ENCODE results near the gene SLC6A11. TPM values are rescaled to one million over a fixed set of nuclear protein-coding genes. Genes with fewer than 3 reads are reported as not detected.

Gene SLC6A11
- total RNA-seq, 1 donor: not detected

DNA sequence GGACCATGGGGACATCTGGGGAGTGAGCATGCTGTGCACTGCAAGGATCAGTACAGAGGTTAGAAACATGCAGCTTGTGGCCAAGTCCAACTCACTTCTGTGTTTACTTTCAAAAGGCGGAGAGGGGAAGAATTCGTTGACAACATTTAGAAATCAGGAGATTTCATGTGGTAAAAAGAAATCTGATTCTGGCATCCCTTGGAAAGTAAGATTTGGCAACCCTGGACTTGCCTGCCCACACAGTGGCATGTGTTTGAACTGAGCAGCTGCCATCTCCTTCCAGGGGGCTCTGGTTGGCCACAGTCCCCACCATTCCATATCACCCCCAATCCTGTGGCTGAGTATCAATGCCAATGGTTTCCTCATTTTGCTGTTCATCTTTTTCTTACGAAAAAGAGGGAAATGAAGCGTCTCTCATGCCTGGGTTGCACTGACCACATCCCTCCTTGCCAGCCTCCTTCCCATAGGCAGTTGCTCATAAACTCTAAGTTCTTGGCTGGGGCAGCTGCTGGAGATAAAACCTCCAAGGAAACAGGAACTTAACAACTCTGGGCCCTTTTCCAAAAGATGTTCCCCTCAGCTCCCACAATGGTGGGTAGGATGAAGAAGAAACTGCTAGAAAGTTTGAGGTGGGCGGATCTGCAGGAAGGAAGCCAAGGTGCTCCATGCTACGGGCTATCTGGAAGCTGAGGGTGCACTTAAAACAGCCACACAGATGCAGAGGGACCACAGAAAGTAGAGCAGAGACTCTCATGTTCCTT lies 29.2 kb downstream of the SLC6A11 start:
- TF ChIP-seq, protein P1, sequence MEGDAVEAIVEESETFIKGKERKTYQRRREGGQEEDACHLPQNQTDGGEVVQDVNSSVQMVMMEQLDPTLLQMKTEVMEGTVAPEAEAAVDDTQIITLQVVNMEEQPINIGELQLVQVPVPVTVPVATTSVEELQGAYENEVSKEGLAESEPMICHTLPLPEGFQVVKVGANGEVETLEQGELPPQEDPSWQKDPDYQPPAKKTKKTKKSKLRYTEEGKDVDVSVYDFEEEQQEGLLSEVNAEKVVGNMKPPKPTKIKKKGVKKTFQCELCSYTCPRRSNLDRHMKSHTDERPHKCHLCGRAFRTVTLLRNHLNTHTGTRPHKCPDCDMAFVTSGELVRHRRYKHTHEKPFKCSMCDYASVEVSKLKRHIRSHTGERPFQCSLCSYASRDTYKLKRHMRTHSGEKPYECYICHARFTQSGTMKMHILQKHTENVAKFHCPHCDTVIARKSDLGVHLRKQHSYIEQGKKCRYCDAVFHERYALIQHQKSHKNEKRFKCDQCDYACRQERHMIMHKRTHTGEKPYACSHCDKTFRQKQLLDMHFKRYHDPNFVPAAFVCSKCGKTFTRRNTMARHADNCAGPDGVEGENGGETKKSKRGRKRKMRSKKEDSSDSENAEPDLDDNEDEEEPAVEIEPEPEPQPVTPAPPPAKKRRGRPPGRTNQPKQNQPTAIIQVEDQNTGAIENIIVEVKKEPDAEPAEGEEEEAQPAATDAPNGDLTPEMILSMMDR (IDR thresholded peaks at IDR 0.05; ENCODE audit: insufficient read depth, low read depth, low read length): no peak

DNA sequence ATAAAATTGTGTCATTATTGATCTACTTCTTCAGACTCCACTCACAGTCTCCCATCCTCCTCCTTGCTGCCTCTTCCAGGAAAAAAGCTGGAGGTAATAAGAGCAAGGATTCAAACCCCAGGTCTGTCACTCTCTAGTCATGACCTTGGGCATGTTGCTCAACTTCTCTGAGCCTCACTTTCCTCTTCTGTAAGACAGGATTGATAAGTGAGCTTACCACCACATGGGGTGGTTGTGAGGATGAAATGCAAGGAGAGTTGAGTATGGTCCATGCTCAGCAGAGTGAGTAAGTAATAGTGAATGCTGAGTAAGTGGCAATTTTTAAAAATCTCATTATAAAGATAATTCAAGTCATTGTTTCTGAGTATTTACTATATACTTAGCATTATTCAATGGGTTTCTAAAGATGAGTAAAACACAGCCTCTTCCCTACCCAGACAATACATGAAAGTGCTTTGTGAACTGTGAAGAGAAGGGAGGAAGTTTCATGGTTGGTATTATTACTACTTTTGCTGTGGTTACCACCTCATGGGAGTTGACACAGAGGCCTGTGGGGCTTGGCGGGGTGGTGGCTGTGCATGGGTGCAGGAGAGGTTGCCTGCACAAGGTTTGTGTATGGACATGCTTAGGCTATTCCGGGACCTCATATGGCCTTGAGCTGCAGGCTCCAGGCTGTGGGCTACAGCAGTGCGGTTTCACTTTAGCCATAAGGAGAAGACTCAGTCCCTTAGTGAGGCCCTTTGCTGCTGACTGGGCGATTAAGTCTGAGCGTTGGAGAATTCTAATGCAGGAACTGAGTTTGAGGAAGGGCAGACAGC lies 30.0 kb downstream of the SLC6A11 start:
- H3K4me3 ChIP-seq (ENCODE audit: low read depth, low read length): no peak overlapping the region
- TF ChIP-seq, protein P1 (IDR thresholded peaks at IDR 0.05; ENCODE audit: insufficient read depth, low read depth, low read length): no peak
- DNase-seq (ENCODE audit: low read depth): no peak

More for the DNA sequence above, 29.2 kb downstream of the SLC6A11 start:
- no peak for DNase-seq (ENCODE audit: low read depth)
- H3K4me3 ChIP-seq (ENCODE audit: low read depth, low read length): no peak overlapping the region

- DNase-seq (ENCODE audit: low read depth): no peak
- TF ChIP-seq, protein P1 (IDR thresholded peaks at IDR 0.05; ENCODE audit: insufficient read depth, low read depth, low read length): no peak
Measured at GRCh38 chr3:10846657-10846975, 30.6 kb downstream of the SLC6A11 start.

GRCh38 chr3:10848261-10848660 lies 32.2 kb downstream of the SLC6A11 start:
- H3K4me3 ChIP-seq (ENCODE audit: low read depth, low read length): no peak overlapping the region
- DNase-seq (ENCODE audit: low read depth): no peak
- TF ChIP-seq, protein P1 (IDR thresholded peaks at IDR 0.05; ENCODE audit: insufficient read depth, low read depth, low read length): no peak

More at GRCh38 chr3:10846657-10846975, 30.6 kb downstream of the SLC6A11 start:
- no peak overlapping the region for H3K4me3 ChIP-seq (ENCODE audit: low read depth, low read length)

DNA sequence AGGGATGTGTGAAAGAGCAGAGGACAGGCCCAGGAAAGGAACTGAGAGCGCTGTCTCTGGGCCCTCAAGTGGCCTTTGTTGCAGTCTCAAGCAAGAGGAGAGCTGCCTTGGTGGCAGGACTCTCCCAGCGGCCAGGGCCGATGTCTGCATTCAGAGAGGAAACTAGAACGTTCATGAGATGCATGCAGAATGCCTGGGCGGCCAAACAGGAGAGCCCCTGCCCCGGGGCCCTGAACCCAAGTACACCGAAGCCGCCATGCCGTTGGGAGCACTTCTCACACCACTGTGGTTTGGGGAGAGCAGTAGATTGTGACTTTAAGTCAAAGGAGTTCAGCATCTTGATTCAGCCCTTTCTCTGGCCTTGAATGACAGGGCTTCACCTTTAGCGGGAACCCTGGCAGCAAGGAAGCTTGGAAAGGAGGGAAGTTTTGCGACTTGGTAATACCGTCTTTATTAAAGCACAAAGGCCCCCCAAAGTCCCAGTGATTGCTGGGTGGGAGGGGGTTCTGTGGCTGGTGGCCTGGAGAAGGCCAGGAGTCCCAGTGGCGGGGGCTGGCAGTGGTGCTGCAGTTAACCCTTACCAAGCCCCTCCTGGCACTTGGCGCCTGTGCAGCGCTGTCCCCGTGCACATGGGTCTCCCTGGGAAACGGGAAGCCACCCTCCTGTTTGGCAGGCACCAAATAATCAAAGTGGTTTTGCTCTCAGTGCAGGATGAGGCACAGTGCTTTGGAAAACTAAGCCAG lies 36.2 kb downstream of the SLC6A11 start:
- DNase-seq (ENCODE audit: low read depth): no peak
- TF ChIP-seq, protein P1 (IDR thresholded peaks at IDR 0.05; ENCODE audit: insufficient read depth, low read depth, low read length): no peak

DNA sequence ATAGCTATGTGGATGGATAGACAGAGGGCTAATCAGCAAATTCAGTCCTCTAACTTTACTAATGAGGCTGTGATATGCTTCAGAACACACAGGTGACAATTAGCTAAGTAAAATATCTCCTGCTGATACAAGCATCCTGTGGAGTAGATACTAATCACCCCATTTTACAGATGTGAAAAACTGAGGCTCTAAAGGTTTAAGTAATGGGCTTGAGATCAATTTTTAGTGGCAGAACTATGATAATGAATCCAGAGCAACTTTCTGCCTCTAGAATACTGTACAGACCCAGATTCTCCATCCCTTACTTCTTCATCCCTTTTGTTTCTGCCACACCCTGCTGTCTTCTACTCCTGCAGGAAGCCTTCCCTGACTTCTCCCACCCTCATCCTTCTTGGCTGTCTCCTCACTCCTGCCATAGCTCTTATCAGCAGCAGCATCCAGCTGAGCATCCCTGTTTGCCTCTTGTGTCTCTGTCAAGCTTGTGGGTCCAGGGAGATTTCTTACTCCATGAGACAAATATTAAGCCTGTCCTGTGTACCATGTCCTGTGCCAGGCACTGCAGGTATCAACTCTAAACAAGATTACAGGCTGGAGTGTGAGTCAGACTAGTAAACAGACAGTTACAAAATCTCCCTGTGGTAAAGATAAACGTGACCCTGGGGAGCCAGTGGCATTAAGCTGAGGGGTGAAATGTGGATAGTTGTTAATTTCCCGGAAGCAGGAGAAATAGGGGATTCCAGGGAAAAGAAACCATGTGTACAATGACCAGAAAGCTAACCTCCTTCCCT lies 39.2 kb downstream of the SLC6A11 start:
- DNase-seq (ENCODE audit: low read depth): peak; percentile 1
- TF ChIP-seq, protein P1 (IDR thresholded peaks at IDR 0.05; ENCODE audit: insufficient read depth, low read depth, low read length): no peak
- no peak overlapping the region for H3K4me3 ChIP-seq (ENCODE audit: low read depth, low read length)

More for the DNA sequence above, 36.2 kb downstream of the SLC6A11 start:
- H3K4me3 ChIP-seq (ENCODE audit: low read depth, low read length): no peak overlapping the region

Measured in fibroblast of villous mesenchyme (primary cell).